Measurements from ENCODE around the gene SMYD4.

DNA sequence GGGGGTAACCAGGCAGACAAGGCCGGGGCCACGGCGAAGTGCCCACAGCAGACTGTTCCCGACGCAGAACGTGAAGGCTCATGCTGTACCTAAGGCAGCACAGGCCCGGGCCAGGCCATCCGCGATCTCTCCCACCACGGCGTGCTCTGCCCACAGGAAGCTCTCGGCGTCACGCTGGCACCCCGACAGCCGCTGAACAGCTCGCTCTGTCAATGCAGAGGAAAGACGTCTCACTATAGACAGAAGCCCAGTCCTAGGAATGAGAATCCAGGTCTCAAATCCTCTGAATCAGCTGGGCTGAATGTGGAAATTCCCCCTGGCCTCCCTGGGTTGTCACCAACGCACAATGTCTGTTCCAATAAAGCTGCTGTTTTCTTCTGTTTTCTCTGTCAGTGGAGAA is 46.4 kb downstream of the SMYD4 start:
- TF ChIP-seq POLR2A (IDR thresholded peaks at IDR 0.05) (no peak), EP300 (IDR thresholded peaks at IDR 0.05) (no peak), CTCF (IDR thresholded peaks at IDR 0.05) (no peak)
